ENCODE measurements around the gene FCHSD2. TPM values are rescaled to one million over a fixed set of nuclear protein-coding genes. Genes with fewer than 3 reads are reported as not detected.

FCHSD2 gene
- polyA plus RNA-seq, 1 donor, result 48.4 TPM

DNA sequence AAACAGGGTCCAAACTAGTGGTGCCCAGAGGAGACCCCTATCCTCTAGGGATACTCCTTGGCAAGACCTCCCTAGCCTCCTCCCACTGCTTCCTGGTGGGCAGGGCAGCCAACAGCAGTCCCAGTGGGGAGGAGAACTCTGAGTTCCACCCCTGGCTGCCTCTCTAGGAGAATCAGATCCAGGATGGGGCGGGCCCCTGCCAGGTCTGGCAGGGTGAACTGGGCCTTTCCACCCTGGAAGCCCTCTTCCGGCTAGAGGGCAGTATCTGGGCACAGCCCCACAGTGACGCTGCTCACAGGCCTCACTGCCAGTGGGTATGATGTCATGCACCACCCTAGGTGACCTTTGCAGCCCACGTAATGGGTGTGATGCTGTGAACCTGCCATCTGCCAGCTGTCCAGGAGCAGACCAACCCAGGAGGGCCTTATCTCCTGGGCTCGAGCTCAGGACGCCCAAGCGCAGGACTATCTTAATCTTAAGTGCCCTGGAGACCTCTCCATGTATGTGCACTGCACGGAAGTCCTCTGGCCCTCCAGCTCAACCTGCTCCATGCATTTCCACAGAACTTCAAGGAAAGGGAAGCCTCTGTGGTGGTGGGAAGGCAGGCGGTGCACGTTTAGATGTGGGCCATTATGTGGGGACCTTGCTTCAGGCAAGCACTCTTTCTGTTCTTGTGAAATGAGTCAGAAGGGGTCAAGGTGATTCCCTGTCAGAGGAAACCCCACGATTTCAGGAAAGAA, 31.8 kb upstream of the FCHSD2 start:
- DNase-seq, result no peak

DNA sequence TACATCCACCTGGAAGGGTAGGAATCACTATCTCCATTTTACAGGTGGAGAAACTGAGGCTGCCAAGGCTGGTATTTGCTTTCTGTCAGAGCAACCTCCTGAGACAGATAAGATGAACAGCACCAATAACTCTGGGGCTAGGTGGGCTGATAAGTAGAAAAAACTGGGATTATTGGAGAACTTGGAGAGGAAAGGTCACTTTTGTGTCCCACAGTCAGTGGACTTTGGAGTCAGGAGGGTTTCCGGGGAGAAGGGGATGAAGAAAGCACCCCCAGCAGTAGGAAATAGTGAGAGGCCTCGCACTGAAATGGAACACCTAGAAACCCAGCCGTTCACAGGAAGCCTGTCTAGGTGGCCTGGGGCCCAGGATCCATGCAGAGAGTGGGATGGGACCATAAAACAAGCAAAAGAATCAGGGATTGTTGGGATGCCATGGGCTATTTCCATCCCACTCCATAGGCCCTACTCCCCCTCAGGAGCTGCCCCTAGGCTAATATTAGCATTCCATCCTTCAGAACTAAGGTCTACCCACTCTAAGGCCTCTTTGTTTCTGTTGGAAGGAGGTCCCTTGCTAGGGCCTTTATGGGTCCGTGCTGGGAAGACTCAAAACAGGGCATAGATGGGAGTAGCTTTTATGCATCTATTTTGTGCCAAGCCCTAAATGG, 31.0 kb upstream of the FCHSD2 start:
- no peak for DNase-seq

- DNase-seq, result no peak
These were observed 29.5 kb upstream of the FCHSD2 start for GRCh38 chr11:73171436-73172161.

GRCh38 chr11:73170140-73170539, 28.0 kb upstream of the FCHSD2 start:
- no peak for DNase-seq

- DNase-seq, result no peak
These were observed 26.9 kb upstream of the FCHSD2 start for GRCh38 chr11:73168925-73169579.

DNA sequence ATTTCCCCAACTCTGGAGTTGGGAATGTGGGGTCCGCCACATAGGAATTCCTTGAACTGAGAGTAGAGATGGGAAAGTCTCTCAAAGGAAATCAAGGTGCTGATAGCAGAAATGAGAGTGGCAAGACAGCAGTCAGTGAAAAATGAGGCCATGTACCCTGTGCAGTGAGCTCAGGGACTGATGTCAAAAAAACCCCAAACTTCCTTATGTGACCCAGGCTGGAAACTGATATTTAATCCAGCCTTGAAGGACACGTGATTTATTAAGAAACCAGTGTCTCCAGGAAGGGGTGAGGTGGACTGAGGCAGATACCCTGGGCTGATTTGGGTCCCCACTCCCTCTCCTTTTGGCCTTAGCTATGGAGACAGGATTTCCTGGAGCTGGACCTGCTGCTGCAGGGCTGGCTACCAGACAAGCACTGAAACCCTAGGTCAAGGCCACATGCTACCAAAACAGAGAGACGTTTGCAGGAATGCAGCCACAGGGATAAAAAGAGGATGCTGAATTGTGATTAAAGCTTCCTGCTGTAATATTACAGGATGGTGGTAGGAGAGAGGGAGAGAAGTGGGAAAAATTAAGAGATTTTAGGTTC, 25.3 kb upstream of the FCHSD2 start:
- no peak for DNase-seq

- no peak for DNase-seq
These were observed 22.9 kb upstream of the FCHSD2 start for GRCh38 chr11:73164803-73165540.

DNA sequence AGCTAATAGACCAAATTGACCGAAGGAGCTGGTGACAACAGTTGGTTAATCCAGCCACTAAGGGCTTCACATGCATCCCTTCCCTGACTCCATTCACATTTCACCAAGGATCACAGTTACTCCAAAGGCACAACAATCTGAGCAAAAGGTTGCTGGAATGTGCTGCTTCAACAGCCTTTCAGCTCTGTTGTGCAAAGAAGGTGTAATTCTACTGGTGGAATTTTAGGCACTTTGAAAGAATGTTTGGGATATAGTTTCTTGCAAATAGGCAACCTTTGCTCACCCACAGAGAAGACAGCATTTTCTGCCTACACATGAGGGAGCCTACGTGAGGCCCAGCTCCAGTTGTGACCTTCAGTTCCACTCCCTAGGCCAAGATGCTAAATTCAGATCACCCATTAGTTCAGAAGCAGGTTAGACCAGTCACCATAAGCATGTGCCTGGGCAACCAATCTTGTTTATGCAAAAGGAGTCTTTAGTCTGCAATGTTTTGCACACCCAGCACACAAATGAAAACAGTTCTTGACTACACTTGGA, 21.6 kb upstream of the FCHSD2 start:
- DNase-seq, result no peak

DNA sequence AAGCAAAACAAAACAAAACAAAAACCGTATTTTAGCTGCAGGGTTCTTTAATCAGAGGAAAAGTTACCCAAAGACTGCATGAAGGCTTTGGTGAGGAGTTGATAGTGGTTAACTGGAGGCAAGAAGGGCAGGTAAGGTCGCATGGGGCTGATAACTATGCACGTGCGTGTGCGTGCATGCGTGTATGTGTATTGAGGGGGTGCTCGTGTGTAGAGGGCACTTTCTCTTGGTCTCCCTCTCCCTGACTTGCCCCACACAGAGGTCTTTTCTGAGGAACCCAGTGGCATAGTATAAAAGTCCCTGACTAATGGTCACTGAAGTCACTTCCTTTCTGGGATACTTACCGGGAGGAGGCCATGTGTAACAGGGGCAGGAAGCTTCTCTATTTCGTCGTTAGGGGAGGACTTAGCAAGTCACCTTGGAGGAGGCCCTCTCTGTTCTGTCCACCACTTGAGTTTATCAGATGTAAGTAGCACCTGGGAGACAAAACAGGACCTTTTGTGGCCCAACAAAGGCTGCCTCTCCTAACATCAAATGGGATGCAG, 20.1 kb upstream of the FCHSD2 start:
- DNase-seq, result no peak

GRCh38 chr11:73160005-73160760, 18.1 kb upstream of the FCHSD2 start:
- no peak for DNase-seq

GRCh38 chr11:73159297-73159696, 17.2 kb upstream of the FCHSD2 start:
- no peak for DNase-seq

- DNase-seq, result no peak
These were observed 16.4 kb upstream of the FCHSD2 start for GRCh38 chr11:73158356-73159051.

- no peak for DNase-seq
These were observed 15.2 kb upstream of the FCHSD2 start for GRCh38 chr11:73157101-73158010.

DNA sequence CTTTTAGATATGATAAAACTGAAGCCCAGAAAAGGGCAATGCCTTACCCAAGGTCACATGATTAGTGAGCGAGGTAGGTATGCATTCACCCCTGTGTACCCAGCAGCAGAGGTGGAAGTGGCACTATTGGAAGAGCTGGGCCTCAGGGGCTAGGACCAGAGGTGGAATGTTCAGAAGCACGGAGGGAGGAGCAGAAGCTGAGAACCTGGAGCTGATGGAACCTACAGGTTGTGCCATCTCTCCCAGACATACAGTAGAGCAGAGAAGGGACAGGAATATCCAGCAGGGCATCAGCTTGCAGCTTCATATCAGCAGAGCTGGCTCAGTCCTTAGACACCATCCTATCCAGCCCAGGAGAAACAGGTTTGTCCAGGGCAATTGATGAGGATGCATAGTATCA, 14.6 kb upstream of the FCHSD2 start:
- no peak for DNase-seq

GRCh38 chr11:73156114-73156513, 14.0 kb upstream of the FCHSD2 start:
- DNase-seq, result no peak

DNA sequence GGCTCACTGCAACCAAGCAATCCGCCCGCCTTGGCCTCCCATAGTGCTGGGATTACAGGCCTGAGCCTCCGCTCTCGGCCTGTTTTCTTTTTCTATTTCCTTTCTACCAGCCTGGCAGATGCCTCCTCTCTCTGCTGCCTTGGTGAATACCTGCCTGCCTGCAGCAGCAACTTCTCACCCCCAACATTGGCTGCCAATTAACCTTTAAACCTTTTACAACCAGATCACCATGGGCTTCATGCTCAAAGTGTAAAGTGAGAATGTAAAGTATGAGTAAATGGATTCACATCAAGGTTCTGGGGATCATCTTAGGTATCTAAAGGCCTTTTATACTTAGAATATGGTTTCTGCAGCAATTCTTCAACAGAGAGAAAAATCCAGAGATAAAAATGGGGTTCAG, 13.0 kb upstream of the FCHSD2 start:
- no peak for DNase-seq

GRCh38 chr11:73154178-73154577, 12.1 kb upstream of the FCHSD2 start:
- no peak for DNase-seq

GRCh38 chr11:73152861-73153483, 10.9 kb upstream of the FCHSD2 start:
- DNase-seq, result peak; percentile 27

Measured in left kidney (tissue), 2 donors.